DOHH2 (cell line): ENCODE data around the gene ZNF536.

Source experiments
- CTCF ChIP-seq: fragments of 200-600 bp; sonication (generic); IDR thresholded peaks from one replicate; pipeline ENCODE4 v1.5.1; 2014; ENCODE audit warnings: antibody characterized with exemption, mild to moderate bottlenecking, low read depth, low read length; ENCODE audit not compliant: poor library complexity, severe bottlenecking
- EZH2phosphoT487 ChIP-seq: fragments of 200-600 bp; sonication (generic); IDR thresholded peaks from 2 replicates; pipeline ENCODE4 v1.6.1; 2017; ENCODE audit warnings: borderline replicate concordance, mild to moderate bottlenecking, antibody characterized with exemption, low read length, moderate library complexity, mixed read lengths

- no peak for TF ChIP-seq CTCF
- no peak for TF ChIP-seq EZH2phosphoT487
These were observed 34.3 kb downstream of the ZNF536 start for GRCh38 chr19:30406220-30407067.
